Activated CD4-positive, CD25-positive, alpha-beta regulatory T cell (primary cell): ENCODE measurements around the gene U2SURP.
"Not testable (repeated sequence)": the region's sequence is repeated elsewhere in the genome, so short reads cannot be mapped to it uniquely, and the experiment has no call there.

Source experiments
- DNase-seq, 4 experiments: peaks; one replicate each; lab custom pipeline; 2025; lab: John Stamatoyannopoulos, UW

U2SURP gene

GRCh38 chr3:143014921-143015320 is 13.6 kb downstream of the U2SURP start:
- DNase-seq: no peak

- DNase-seq: no peak
These were observed 15.1 kb downstream of the U2SURP start for GRCh38 chr3:143016321-143016972.

- no peak for DNase-seq
These were observed 23.1 kb downstream of the U2SURP start for GRCh38 chr3:143024351-143024960.

GRCh38 chr3:143031327-143031726 is 30.0 kb downstream of the U2SURP start:
- no peak for DNase-seq

GRCh38 chr3:143031796-143032387 is 30.5 kb downstream of the U2SURP start:
- DNase-seq: not testable (repeated sequence)

GRCh38 chr3:143035466-143036211 is 34.3 kb downstream of the U2SURP start:
- no peak for DNase-seq

GRCh38 chr3:143036557-143036956 is 35.2 kb downstream of the U2SURP start:
- DNase-seq: no peak

GRCh38 chr3:143037867-143038266 is 36.5 kb downstream of the U2SURP start:
- DNase-seq: no peak

- DNase-seq: no peak
These were observed 39.0 kb downstream of the U2SURP start for GRCh38 chr3:143040261-143040879.

GRCh38 chr3:143041903-143042302 is 40.5 kb downstream of the U2SURP start:
- no peak for DNase-seq

GRCh38 chr3:143045639-143046038 is 44.3 kb downstream of the U2SURP start:
- no peak for DNase-seq

GRCh38 chr3:143046075-143046474 is 44.7 kb downstream of the U2SURP start:
- DNase-seq: not testable (repeated sequence)

GRCh38 chr3:143054011-143054410 is 52.6 kb downstream of the U2SURP start:
- no peak for DNase-seq

GRCh38 chr3:143056372-143056771 is 55.0 kb downstream of the U2SURP start:
- DNase-seq: no peak

GRCh38 chr3:143060906-143061305 is 59.5 kb downstream of the U2SURP start:
- DNase-seq: no peak

- no peak for DNase-seq
These were observed 61.6 kb downstream of the U2SURP start for GRCh38 chr3:143063018-143063417.

GRCh38 chr3:143064777-143065176 is 63.4 kb downstream of the U2SURP start:
- no peak for DNase-seq

GRCh38 chr3:143065364-143065763 is 64.0 kb downstream of the U2SURP start:
- DNase-seq: no peak

- DNase-seq: no peak
These were observed 64.7 kb downstream of the U2SURP start for GRCh38 chr3:143066033-143066432.

GRCh38 chr3:143067201-143067600 is 65.8 kb downstream of the U2SURP start:
- DNase-seq: no peak

GRCh38 chr3:143068059-143068458 is 66.7 kb downstream of the U2SURP start:
- no peak for DNase-seq

- no peak for DNase-seq
These were observed 69.7 kb downstream of the U2SURP start for GRCh38 chr3:143070977-143071551.
